Stimulated activated CD8-positive, alpha-beta memory T cell treated with anti-CD3 and anti-CD28 coated beads, Interleukin-4, amount 100 ng/mL, for 1 hour (primary cell): Measurements from ENCODE around the gene TGIF2.
A peak's percentile ranks its signal among the peaks of the same experiment; 100 is the strongest.

ENCODE experiments used
- DNase-seq, 2 donors: peaks; one replicate each; pipeline ENCODE4 v3.0.0-alpha.2; 2020; ENCODE audit warnings: low read depth in 2 of 2, low spot score in 1 of 2

The TGIF2 gene

DNA sequence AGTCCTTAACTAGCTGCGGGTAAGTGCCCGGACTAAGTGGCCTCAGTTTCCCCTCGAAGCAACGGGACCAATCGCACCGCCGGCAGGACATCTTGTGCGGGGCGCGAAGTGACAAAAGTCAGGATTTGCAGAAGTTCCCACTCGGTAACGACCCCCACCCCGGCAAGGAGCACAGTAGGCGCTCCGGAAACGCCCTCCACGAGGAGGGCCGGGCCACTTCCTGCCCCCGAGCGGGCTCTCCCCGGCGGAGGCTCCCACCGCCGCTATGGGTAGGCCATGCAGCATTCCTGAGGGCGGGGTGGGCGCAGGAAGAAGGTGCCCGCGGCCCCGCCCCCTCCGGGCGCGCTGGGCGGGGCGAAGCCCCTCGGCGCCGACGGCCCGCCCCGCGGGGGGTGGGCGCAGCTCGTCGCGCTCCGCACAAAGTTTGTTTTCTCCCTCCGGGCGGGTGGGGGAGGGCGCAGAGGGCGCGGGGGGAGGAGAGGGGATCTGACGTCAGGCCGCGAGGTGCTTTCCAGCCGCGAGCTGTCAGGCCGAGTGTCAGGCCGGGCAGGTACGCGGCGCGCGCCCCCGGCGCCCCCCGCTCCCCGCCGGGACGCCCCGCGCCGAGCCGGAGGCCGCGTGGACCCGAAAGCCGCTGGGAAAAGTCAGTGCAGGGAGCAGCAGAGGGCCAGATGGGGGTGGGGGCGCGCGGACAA is at the start of gene TGIF2:
TSS of gene TGIF2 (plus strand) at position 495 of the 695 bp plus-strand sequence. CDS start 5,178 bp downstream, outside the sequence.
- peak; percentile 77 to 84 for DNase-seq

GRCh38 chr20:36525620-36526365 is 47.6 kb upstream of the TGIF2 start:
- DNase-seq = no peak

DNA sequence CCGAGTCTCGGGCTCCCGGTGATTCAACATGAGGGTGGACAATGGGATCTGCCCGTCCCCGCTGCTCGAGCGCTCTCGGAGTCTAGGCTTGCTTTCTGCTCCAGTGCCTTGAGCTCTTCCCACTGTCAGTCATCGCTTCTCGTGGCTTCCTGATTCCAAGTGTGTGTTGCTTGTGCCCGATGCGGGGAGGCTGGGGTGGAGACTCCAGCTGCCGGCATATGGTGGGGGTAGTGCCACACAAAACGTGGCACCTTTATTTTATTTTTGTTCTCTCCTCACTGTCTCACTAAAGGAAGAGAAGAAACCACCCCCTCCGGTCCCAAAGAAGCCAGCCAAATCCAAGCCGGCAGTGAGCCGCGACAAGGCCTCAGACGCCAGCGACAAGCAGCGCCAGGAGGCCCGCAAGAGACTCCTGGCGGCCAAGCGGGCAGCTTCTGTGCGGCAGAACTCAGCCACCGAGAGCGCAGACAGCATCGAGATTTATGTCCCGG is 46.8 kb upstream of the TGIF2 start:
- DNase-seq = no peak

DNA sequence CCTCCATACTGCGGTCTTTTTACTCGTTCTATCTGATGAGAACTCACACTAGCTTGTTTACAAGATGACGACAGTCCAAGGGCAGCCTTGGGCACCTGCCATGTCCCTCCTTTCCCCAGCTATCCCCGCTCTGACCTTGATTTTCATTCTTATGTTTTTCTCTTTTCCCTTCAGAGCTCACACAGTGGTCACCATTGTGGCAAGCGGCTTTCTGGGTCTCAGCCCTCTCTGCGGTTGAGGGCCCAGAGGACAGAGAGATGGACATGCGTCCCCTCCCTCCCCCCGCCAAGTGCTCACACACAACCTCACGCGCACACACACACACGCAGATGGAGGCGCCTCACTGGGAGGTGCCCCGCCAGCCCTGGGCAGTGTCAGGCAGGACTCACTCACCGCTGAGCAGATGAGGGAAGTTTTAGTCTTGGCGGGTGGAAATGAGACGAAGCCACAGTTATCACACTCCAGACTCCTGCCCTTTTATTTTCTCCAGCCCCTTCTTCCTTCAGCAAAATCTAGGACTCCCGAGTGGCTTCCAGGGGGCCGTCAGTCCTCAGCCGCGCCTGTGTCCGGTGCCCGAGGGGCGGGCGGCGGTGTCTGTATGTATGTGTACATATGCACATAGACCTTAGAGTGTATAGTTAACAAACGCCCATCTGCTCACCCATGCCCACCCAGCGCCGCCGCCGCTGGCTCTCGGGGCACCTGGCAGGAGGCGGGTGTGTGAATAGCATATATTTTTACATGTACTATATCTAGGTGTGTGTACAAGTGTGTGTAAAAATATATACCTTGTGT is 45.9 kb upstream of the TGIF2 start:
- DNase-seq = no peak

DNA sequence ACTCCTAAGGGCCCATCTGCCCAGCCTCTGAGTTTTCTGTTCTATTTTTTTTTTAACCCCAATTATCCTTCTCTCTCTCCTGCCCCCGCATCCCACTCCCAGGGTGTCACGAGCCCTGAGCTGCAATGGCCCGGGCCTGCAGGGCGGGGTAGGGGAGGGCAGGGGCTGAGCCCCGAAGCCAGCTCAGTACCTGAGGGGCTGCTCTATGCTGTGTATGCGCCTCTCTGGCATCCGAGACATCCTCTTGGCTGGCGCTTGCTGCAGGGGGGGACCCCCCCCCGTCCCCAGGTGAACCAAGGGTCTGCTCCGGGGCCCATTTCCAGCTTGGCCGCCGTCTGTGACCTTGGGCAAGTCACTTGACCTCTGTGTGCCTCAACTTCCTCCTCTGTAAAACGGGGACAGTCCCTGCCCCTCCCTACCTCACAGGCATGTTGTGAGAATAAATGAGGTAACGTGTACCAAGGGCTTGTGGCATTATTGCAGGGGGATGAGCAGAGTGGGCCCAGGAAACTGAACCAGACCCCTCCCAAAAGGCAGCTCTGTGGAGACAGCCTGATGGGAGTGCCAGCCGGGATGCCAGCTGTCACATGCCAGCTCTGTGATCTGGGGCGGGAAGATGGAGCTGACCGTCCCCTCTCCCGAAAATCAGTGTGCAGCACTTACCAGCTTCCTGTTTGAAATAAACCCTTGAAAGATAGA is 45.1 kb upstream of the TGIF2 start:
- no peak for DNase-seq

DNA sequence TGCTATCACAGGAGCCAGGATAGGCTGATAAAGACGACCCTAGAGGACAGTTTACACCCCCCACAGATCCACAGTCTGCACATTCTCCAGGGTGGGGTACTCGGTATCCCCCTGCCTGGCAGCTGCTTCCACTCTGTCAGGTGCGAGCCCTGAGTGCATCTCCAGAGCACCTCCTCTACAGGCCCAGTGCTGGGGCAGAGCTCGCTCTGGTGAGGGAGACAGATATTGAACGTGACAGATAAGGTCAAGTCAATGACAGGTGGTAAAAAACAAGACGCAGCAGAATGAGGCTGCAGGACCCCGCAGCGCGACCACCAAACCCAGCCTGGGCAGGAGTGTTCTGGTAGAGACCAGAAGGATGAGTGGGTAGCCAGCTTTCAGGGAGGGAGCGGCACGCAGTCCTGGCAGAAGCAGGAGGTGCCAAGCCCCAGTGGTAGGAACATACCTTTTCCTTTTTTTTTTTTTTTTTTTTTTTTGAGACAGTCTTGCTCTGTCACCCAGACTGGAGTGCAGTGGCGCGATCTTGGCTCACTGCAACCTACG is 44.5 kb upstream of the TGIF2 start:
- no peak for DNase-seq

DNA sequence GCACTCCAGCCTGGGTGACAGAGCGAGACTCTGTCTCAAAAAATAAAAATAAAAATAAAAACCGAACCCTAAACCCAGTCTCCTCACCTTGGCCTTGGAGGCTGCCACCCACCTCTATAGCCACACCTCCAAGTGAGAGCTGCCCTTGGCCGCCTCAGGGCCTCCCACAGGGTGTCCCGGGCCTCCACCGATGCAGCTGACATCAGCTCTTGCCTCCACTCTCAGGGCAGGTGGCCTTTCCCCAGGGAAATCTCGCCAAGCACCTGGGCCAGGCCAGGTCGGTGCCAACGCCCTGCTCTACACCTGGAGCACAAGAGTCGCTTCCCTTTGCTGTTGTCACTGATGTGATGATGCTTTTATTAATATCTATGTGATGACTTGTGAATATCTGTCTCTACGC is 41.0 kb upstream of the TGIF2 start:
- DNase-seq = no peak

DNA sequence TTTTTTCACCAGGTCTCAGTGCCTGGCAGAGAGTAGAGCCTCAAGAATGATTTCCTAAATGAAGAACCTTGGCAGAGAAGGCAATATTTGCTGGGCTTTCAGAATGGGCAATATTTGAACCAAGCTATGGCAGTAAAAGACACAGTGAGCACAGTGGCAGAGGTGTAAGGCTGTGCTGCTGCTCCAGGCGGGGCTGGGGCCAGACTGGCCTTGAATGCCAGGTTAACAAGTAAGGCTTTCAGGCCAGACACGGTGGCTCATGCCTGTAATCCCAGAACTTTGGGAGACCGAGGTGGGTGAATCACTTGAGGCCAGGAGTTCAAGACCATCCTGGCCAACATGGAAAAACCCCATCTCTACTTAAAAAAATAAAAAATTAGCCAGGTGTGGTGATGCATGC is 40.6 kb upstream of the TGIF2 start:
- DNase-seq = no peak

DNA sequence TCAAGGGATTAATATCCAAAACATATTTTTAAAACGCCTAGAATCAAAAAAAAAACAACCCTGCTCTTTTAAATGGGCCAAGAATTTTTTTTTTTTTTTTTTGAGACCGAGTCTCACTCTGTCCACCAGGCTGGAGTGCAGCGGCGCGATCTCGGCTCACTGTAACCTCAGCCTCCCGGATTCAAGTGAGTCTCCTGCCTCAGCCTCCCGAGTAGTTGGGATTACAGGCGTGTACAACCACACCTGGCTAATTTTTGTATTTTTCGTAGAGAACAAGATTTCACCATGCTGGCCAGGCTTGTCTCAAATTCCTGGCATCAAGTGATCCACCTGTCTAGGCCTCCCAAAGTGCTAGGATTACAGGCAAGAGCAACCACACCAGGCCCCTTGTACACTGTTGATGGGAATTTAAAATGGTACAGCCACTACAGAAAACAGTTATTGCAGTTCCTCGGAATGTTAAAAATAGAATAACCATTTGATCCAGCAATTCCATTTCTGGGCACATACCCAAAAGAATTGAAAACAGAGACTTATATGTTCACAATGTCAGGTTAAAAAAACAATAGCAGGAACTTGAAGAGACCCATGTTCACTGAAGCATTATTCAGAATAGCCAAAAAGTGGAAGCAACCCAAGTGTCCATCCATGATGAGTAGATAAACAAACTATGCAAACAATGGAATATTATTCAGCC is 35.2 kb upstream of the TGIF2 start:
- no peak for DNase-seq

GRCh38 chr20:36540551-36541211 is 32.7 kb upstream of the TGIF2 start:
- no peak for DNase-seq

DNA sequence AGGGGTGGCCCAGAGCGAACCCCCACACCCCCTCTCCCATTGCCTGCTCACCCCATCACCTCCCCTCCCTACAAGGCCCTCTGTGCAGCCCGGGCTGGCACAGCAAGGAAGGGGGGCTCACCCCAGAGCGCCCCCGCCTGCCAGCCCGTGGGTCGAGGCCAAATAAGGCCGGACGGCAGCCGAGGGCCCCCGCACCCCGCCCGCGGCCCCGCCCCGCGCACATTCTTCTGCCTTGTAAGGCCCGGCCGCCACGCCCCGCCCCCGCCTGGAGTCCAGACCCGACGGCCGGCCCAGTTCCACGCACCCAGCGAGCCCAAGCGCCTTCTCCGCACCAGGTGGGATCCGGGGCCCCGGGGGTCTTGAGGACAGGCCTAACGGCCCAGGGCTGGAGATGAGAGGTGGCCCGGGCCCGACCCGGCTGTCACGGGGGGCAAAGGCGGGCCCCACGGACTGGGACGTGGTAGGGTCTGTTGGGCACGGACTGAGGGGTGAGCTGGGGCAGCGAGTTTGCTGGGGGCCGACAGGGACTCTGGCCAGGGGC is 32.1 kb upstream of the TGIF2 start, which contains the start of gene MYL9:
TSS of gene MYL9 (plus strand) at position 293 of the 541 bp plus-strand sequence. CDS start 3,366 bp downstream, outside the sequence.
- DNase-seq = no peak

DNA sequence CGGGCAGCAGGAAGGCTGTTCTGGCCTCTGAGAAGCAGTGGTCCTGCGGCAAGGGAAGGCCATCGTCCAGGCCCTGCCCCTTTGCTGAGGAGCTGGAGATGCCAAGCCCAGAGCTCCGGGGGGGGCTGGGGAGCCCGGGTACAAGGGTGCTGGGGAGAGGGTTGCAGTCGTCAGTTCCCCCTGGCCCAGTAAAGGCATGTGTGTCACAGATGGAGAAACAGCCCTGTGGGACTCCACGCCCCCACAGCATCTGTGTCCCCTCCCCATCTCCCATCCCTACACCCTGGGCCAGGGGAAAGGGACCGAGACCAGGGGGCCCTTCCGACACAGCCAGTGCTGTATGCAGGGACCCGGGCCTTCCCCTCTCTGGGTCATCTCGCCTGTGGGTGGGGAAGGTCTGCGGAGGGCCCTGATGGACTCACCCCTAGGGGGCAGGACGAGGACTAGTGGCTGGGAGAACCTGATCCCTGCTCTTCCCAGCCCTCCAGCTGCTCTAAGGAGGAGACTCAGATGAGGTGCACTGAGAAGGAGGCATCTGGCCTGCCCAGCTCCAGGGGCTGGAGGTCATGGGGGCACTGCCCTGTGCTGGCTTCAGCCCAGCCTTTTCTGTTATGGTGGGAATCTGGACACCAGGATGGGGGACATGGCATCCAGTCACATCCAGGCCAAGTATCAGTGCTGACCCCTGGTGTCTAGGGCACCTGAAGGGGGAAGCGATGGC is 31.5 kb upstream of the TGIF2 start:
- no peak for DNase-seq

GRCh38 chr20:36542516-36543183 is 30.7 kb upstream of the TGIF2 start:
- no peak for DNase-seq

DNA sequence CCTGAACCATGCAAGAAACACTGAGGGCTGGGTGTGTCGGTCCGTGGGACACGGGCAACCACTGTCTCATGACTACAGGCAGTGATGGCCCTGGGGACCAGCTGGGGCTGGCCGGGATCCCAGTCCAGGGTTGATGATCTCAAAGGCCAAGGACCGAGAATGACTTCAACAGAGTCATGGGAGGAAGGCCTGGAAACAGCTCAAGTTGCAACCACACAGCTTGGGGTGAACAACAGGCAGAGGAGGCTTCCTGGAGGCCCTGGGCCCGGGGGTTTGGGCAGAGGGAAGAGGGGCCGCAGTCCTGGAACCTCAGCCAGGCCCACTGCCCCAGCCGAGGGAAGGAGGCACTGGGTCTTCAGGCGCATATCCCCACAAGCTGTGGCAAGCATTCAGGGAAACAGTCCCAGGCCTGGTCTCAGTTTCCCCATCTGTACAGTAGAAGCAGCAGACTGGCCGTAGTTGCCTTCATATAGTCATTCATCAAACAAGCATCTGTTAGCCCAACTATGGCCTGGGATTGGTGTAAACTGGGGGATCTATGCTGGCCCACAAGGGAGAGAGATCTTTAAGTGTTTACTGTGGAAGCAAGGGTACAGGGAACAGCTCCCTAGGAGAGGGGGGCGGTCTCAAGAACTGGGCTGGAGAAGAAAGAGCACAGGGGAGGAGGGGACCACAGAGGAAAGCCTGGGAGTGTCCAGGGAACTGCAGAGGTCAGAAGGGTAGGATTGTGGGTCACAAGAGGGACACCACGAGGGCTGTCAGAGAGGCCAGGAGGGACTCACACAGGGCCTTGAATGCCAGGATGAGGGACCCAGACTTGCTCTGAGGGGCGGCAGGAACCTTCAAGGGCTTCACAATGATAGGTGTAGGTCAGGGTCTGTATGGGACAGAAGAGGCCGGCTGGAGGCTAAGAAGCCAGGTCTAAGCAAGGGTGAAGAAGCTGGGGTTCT is 29.9 kb upstream of the TGIF2 start:
- DNase-seq = no peak

DNA sequence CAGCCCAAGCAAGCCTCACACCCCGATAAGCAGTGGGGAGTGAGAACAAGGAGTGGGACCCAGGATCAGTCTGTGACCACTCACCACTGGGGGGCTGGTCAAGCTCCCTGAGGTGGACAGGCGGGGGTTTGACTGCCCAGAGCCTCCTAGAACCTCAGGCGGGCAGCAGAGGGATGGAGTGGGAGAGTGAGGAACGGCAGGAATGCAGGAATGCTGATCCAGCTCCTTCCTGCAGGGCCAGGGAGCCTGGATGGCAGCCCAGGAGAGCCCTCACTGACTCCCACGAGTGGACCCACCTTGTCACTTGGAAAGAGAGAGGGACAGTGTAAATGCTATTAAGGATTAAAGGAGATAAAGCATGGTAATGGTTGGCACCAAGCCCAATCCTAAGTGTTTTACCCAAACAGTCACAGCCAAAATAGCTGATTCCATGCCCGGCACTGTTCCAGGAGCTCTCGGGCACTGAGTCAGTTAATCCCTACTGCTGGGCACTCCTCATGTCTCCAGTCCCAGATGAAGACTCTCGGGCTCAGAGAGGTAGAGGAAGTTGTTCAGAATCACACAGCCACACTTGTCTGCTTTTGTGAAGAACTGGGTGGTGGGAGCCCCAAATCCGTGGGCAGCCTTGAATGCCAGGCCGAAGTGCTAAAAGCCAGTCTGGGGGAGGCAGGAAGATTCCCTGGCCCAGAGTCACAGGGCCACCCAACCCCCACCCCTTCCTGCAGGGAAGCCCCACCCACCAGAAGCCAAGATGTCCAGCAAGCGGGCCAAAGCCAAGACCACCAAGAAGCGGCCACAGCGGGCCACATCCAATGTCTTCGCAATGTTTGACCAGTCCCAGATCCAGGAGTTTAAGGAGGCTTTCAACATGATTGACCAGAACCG is 29.0 kb upstream of the TGIF2 start:
- no peak for DNase-seq
